ENCODE data around the gene TRABD2B. TPM values are rescaled to one million over a fixed set of nuclear protein-coding genes. Genes with fewer than 3 reads are reported as not detected.

The TRABD2B gene
- total and polyA plus RNA-seq, 2 donors (not counting 3 experiments of a cell fraction or from before 2014, with no cell fraction given), result not detected

DNA sequence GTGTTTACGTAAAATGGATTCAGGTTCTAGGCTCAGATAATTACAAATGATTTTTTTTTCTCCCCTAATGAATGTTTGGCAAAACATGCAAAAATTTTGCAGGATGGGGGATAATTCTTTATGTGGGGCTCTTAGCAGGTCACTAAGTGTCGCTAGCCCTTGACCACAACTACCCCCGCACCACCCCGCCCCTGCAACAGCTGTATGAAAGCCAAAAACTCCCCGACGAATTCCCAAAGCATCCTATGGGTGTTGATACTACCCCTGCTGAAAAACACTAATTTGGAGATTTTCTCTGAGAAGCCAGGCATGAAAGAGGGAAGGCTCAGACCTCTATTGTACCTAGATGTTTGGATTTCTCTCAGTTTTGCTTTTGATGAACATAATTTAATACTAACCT is 243.0 kb downstream of the TRABD2B start:
- no peak overlapping the region for H3K9ac ChIP-seq (replicated peaks; ENCODE audit: extremely low read depth, insufficient read depth, low read length)
- TF ChIP-seq FOS (IDR thresholded peaks at IDR 0.05; ENCODE audit: borderline replicate concordance, insufficient read depth, low read length) (no peak), GATA2 (IDR thresholded peaks at IDR 0.05; ENCODE audit: insufficient read depth, insufficient read length, low read depth, low read length) (no peak), POLR2AphosphoS5 (IDR thresholded peaks at IDR 0.05; ENCODE audit: insufficient read depth, low read depth, low read length) (no peak), MAX (IDR thresholded peaks at IDR 0.05; ENCODE audit: insufficient read depth, insufficient read length) (no peak), JUN (IDR thresholded peaks at IDR 0.05; ENCODE audit: borderline replicate concordance, insufficient read depth, insufficient read length, low read depth) (no peak), POLR2A (IDR thresholded peaks at IDR 0.05; ENCODE audit: low read depth, low read length) (no peak), MYC (IDR thresholded peaks at IDR 0.05; ENCODE audit: low read depth, low read length) (no peak), EZH2 (IDR thresholded peaks at IDR 0.05; ENCODE audit: borderline replicate concordance, low read depth, low read length, severe bottlenecking) (no peak)
- TF ChIP-seq, protein P1, sequence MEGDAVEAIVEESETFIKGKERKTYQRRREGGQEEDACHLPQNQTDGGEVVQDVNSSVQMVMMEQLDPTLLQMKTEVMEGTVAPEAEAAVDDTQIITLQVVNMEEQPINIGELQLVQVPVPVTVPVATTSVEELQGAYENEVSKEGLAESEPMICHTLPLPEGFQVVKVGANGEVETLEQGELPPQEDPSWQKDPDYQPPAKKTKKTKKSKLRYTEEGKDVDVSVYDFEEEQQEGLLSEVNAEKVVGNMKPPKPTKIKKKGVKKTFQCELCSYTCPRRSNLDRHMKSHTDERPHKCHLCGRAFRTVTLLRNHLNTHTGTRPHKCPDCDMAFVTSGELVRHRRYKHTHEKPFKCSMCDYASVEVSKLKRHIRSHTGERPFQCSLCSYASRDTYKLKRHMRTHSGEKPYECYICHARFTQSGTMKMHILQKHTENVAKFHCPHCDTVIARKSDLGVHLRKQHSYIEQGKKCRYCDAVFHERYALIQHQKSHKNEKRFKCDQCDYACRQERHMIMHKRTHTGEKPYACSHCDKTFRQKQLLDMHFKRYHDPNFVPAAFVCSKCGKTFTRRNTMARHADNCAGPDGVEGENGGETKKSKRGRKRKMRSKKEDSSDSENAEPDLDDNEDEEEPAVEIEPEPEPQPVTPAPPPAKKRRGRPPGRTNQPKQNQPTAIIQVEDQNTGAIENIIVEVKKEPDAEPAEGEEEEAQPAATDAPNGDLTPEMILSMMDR (IDR thresholded peaks at IDR 0.05; ENCODE audit: extremely low read depth in 1 of 2, insufficient read depth in 1 of 2, low read depth in 1 of 2, low read length in 2 of 2), result no peak
- dilution Hi-C loops (cut with MboI; ENCODE audit: extremely low pct_ligation_motif_present, low sequenced_read_pairs) (no loop called here), intact Hi-C loops (cut with micrococcal nuclease) (loop anchor here (5.0 kb wide), 1 partner anchor 448 kb away; no protein-coding TSS in a partner anchor)
- H3K9me3 ChIP-seq (replicated peaks; ENCODE audit: control insufficient read depth, insufficient read depth, low read length), result no peaks in the 10 kb centered on the region
- no peak for DNase-seq (ENCODE audit: low read depth, low spot score)
- no peaks in the 10 kb centered on the region for H3K9me1 ChIP-seq (replicated peaks; ENCODE audit: control insufficient read depth, extremely low read depth, insufficient read depth, low read length)
- no peaks in the 10 kb centered on the region for H3K27me3 ChIP-seq (ENCODE audit: control insufficient read depth in 2 of 2, insufficient read depth in 2 of 2, low read length in 2 of 2)
- no peaks in the 10 kb centered on the region for H3K79me2 ChIP-seq (ENCODE audit: control insufficient read depth, insufficient read depth, low read length)
- H3K4me1 ChIP-seq (ENCODE audit: control insufficient read depth, extremely low read depth, insufficient read depth, low read length), result no peaks in the 10 kb centered on the region
- H2AFZ ChIP-seq (ENCODE audit: low read depth, low read length), result no peak overlapping the region
- POLR2A ChIA-PET, result no interaction called here
- BruUV-seq (replicated peaks), result no TSS peak
- no peaks in the 10 kb centered on the region for H4K20me1 ChIP-seq (replicated peaks; ENCODE audit: control insufficient read depth, extremely low read depth, insufficient read depth, low read length)
- no peak overlapping the region for H3K4me3 ChIP-seq (replicated peaks in 1 of 3; ENCODE audit: insufficient read depth in 1 of 3, low read depth in 1 of 3, low read length in 3 of 3)
- H3K36me3 ChIP-seq (ENCODE audit: control insufficient read depth in 2 of 2, extremely low read depth in 1 of 2, insufficient read depth in 2 of 2, low read length in 2 of 2), result no peaks in the 10 kb centered on the region
- H3K4me2 ChIP-seq (ENCODE audit: insufficient read depth, low read length), result no peak overlapping the region
- H3K27ac ChIP-seq (ENCODE audit: insufficient read depth, low read depth, low read length), result no peak overlapping the region
- FAIRE-seq, result no peak
- CTCF ChIA-PET, result interaction anchor here (0.9 to 1.4 kb wide), 2 partner anchors 9 to 16 kb away, joined by 3 to 9 read pairs; no protein-coding TSS in a partner anchor
